CD8-positive, alpha-beta memory T cell (primary cell): Measurements from ENCODE around the gene ANAPC2. TPM values are rescaled to one million over a fixed set of nuclear protein-coding genes. Genes with fewer than 3 reads are reported as not detected.
A peak's percentile ranks its signal among the peaks of the same experiment; 100 is the strongest.

Experiments
- CTCF ChIA-PET: fragments of 350-600 bp; sonication (Branson Sonifier 250); formaldehyde crosslinking; loops from one replicate; lab custom pipeline; 2021; ENCODE audit warnings: antibody characterized with exemption; lab: Charles Lee
- POLR2A ChIA-PET: fragments of 350-600 bp; sonication (Branson Sonifier 250); formaldehyde crosslinking; loops from one replicate; lab custom pipeline; 2021; ENCODE audit warnings: antibody characterized with exemption; lab: Charles Lee
- DNase-seq, 5 donors: peaks; one replicate each; pipeline versions ENCODE4 v3.0.0 to v3.0.0-alpha.2; 2020 to 2022; ENCODE audit warnings: mixed read lengths in 1 of 5
- H3K27ac ChIP-seq: one replicate; pipeline ENCODE4 v1.7.0; 2013; ENCODE audit warnings: low read depth, mild to moderate bottlenecking, low read length, moderate library complexity
- H3K27me3 ChIP-seq: 2 replicates; pipeline ENCODE4 v1.7.0; 2013; ENCODE audit warnings: low read length, mild to moderate bottlenecking; ENCODE audit not compliant: insufficient read depth, poor library complexity, severe bottlenecking
- H3K36me3 ChIP-seq: 2 replicates; pipeline ENCODE4 v1.7.0; 2013; ENCODE audit warnings: mild to moderate bottlenecking, low read length, moderate library complexity; ENCODE audit not compliant: insufficient read depth
- H3K4me1 ChIP-seq: 2 replicates; pipeline ENCODE4 v1.7.0; 2013; ENCODE audit warnings: mild to moderate bottlenecking, low read length, moderate library complexity; ENCODE audit not compliant: insufficient read depth
- H3K4me3 ChIP-seq: 2 replicates; pipeline ENCODE4 v1.7.0; 2013; ENCODE audit warnings: mild to moderate bottlenecking, low read length
- H3K9me3 ChIP-seq: 2 replicates; pipeline ENCODE4 v1.7.0; 2013; ENCODE audit warnings: mild to moderate bottlenecking, low read length
- H3K27ac Mint-ChIP-seq, 8 donors: one replicate each; pipeline ENCODE4 v1.8.0; 2020 to 2021; ENCODE audit warnings: mixed read lengths in 8 of 8, mild to moderate bottlenecking in 6 of 8, inconsistent platforms in 3 of 8, moderate library complexity in 3 of 8
- H3K27me3 Mint-ChIP-seq, 2 donors: one replicate each; pipeline ENCODE4 v1.8.0; 2020 to 2021; ENCODE audit warnings: mixed read lengths in 2 of 2, mild to moderate bottlenecking in 1 of 2, moderate library complexity in 1 of 2
- H3K36me3 Mint-ChIP-seq, 3 donors: one replicate each; pipeline ENCODE4 v1.8.0; 2020 to 2021; ENCODE audit warnings: mixed read lengths in 3 of 3, inconsistent platforms in 1 of 3, mild to moderate bottlenecking in 1 of 3
- H3K4me1 Mint-ChIP-seq, 3 donors: one replicate each; pipeline ENCODE4 v1.8.0; 2020 to 2021; ENCODE audit warnings: mixed read lengths in 3 of 3, inconsistent platforms in 1 of 3, mild to moderate bottlenecking in 1 of 3
- H3K4me3 Mint-ChIP-seq, 7 donors: one replicate each; pipeline ENCODE4 v1.8.0; 2020 to 2021; ENCODE audit warnings: mixed read lengths in 7 of 7, mild to moderate bottlenecking in 6 of 7, moderate library complexity in 4 of 7, inconsistent platforms in 2 of 7
- H3K9me3 Mint-ChIP-seq, 5 donors: one replicate each; pipeline ENCODE4 v1.8.0; 2020 to 2022; ENCODE audit warnings: mixed read lengths in 5 of 5, mild to moderate bottlenecking in 3 of 5, moderate library complexity in 2 of 5, inconsistent platforms in 1 of 5
- polyA plus RNA-seq: library from polyadenylated mRNA; unstranded; fragments of 300-500 nt; fragmentation: Illumina TruSeq; gene quantifications from one replicate; pipeline ENCODE4 v1.2.3, GENCODE V29; 2021
- total RNA-seq, 2 experiments: library from RNA; stranded (reverse); gene quantifications; one replicate each; pipeline ENCODE4 v1.2.3, GENCODE V29; 2021

The ANAPC2 gene
- total and polyA plus RNA-seq, 3 experiments from 2014 or later = 5.4 to 57.0 (median 50.2) TPM

- H3K4me1 ChIP-seq = peaks cover 12% of the 10 kb centered on the region
- H3K36me3 Mint-ChIP-seq = no peaks in the 10 kb centered on the region
- peaks cover 0 to 11% of the 10 kb centered on the region in 2 donors for H3K27me3 Mint-ChIP-seq
- CTCF ChIA-PET = no interaction called here
- POLR2A ChIA-PET = no interaction called here
- H3K27me3 ChIP-seq = no peaks in the 10 kb centered on the region
- no peak overlapping the region for H3K27ac Mint-ChIP-seq
- DNase-seq = no peak
- no peak overlapping the region for H3K4me3 Mint-ChIP-seq
- no peaks in the 10 kb centered on the region for H3K9me3 Mint-ChIP-seq
- H3K36me3 ChIP-seq = no peaks in the 10 kb centered on the region
- no peak overlapping the region for H3K4me3 ChIP-seq
- no peaks in the 10 kb centered on the region for H3K9me3 ChIP-seq
- no peak overlapping the region for H3K27ac ChIP-seq
- H3K4me1 Mint-ChIP-seq = peaks cover 0 to 13% (median 1%) of the 10 kb centered on the region in 3 donors
Observed at GRCh38 chr9:137233143-137233980, 45.0 kb upstream of the ANAPC2 start.

- CTCF ChIA-PET = no interaction called here
Observed at GRCh38 chr9:137232510-137232909, 44.1 kb upstream of the ANAPC2 start.

GRCh38 chr9:137232101-137232500 lies 43.7 kb upstream of the ANAPC2 start:
- peaks cover 12% of the 10 kb centered on the region for H3K4me1 ChIP-seq
- no peak overlapping the region for H3K27ac Mint-ChIP-seq
- no peaks in the 10 kb centered on the region for H3K9me3 Mint-ChIP-seq
- H3K4me3 ChIP-seq = no peak overlapping the region
- DNase-seq = no peak
- H3K4me3 Mint-ChIP-seq = no peak overlapping the region
- no peaks in the 10 kb centered on the region for H3K9me3 ChIP-seq
- peaks cover 2 to 14% (median 4%) of the 10 kb centered on the region in 3 donors for H3K4me1 Mint-ChIP-seq
- ChIA-PET CTCF (no interaction called here), POLR2A (no interaction called here)
- no peaks in the 10 kb centered on the region for H3K27me3 ChIP-seq
- peaks cover 2 to 15% of the 10 kb centered on the region in 2 donors for H3K27me3 Mint-ChIP-seq
- H3K27ac ChIP-seq = no peak overlapping the region
- no peaks in the 10 kb centered on the region for H3K36me3 ChIP-seq
- no peaks in the 10 kb centered on the region for H3K36me3 Mint-ChIP-seq

More at GRCh38 chr9:137232510-137232909, 44.1 kb upstream of the ANAPC2 start:
- no peaks in the 10 kb centered on the region for H3K36me3 ChIP-seq
- Mint-ChIP-seq H3K27ac (no peak overlapping the region), H3K27me3 (peaks cover 2 to 14% of the 10 kb centered on the region in 2 donors), H3K36me3 (no peaks in the 10 kb centered on the region), H3K9me3 (no peaks in the 10 kb centered on the region), H3K4me3 (no peak overlapping the region), H3K4me1 (peaks cover 2 to 12% (median 3%) of the 10 kb centered on the region in 3 donors)
- no peak for DNase-seq
- POLR2A ChIA-PET = no interaction called here
- no peak overlapping the region for H3K27ac ChIP-seq
- H3K4me3 ChIP-seq = no peak overlapping the region
- H3K9me3 ChIP-seq = no peaks in the 10 kb centered on the region
- H3K27me3 ChIP-seq = no peaks in the 10 kb centered on the region
- H3K4me1 ChIP-seq = peaks cover 12% of the 10 kb centered on the region

- H3K4me3 ChIP-seq = no peak overlapping the region
- no peaks in the 10 kb centered on the region for H3K9me3 ChIP-seq
- H3K4me1 ChIP-seq = peaks cover 6% of the 10 kb centered on the region
- POLR2A ChIA-PET = no interaction called here
- CTCF ChIA-PET = interaction anchor here (0.6 kb wide), 1 partner anchor 185 kb away, joined by 4 read pairs; no protein-coding TSS in a partner anchor
- DNase-seq = no peak
- Mint-ChIP-seq H3K4me3 (no peak overlapping the region), H3K36me3 (no peaks in the 10 kb centered on the region), H3K27ac (no peak overlapping the region), H3K27me3 (peaks cover 2 to 15% of the 10 kb centered on the region in 2 donors), H3K9me3 (no peaks in the 10 kb centered on the region), H3K4me1 (peaks cover 2 to 10% (median 4%) of the 10 kb centered on the region in 3 donors)
- H3K27ac ChIP-seq = no peak overlapping the region
- H3K27me3 ChIP-seq = no peaks in the 10 kb centered on the region
- no peaks in the 10 kb centered on the region for H3K36me3 ChIP-seq
Observed at GRCh38 chr9:137231372-137232039, 43.1 kb upstream of the ANAPC2 start.

- ChIA-PET POLR2A (no interaction called here), CTCF (interaction anchor here (0.6 to 1.7 kb wide), 2 partner anchors 9 to 184 kb away, joined by 4 read pairs; no protein-coding TSS in a partner anchor)
- Mint-ChIP-seq H3K9me3 (no peaks in the 10 kb centered on the region), H3K27me3 (peaks cover 2 to 15% of the 10 kb centered on the region in 2 donors), H3K4me1 (peaks cover 2 to 5% (median 4%) of the 10 kb centered on the region in 3 donors), H3K36me3 (no peaks in the 10 kb centered on the region), H3K4me3 (no peak within 1 kb of the TSS), H3K27ac (peak within 1 kb of the TSS in 2 of 8 donors; percentile 65 to 74)
- Histone ChIP-seq H3K4me1 (peaks cover under 1% of the 10 kb centered on the region), H3K36me3 (no peaks in the 10 kb centered on the region), H3K27ac (no peak within 1 kb of the TSS), H3K9me3 (no peaks in the 10 kb centered on the region), H3K4me3 (no peak within 1 kb of the TSS), H3K27me3 (no peaks in the 10 kb centered on the region)
- no peak for DNase-seq
Observed at GRCh38 chr9:137230705-137231371, 42.5 kb upstream of the ANAPC2 start, which contains the start of gene SLC34A3. Gene SLC34A3 (plus strand): TSS chr9:137230901. CDS start chr9:137231703, 802 bp downstream.

- no peak overlapping the region for H3K4me3 ChIP-seq
- H3K36me3 Mint-ChIP-seq = no peaks in the 10 kb centered on the region
- no peaks in the 10 kb centered on the region for H3K36me3 ChIP-seq
- H3K4me1 Mint-ChIP-seq = peaks cover 3 to 5% (median 4%) of the 10 kb centered on the region in 3 donors
- no peaks in the 10 kb centered on the region for H3K27me3 ChIP-seq
- no peak overlapping the region for H3K27ac ChIP-seq
- no peak overlapping the region for H3K4me3 Mint-ChIP-seq
- ChIA-PET CTCF (interaction anchor here (1.7 kb wide), 1 partner anchor 9 kb away, joined by 4 read pairs; no protein-coding TSS in a partner anchor), POLR2A (no interaction called here)
- H3K27me3 Mint-ChIP-seq = peaks cover 2 to 13% of the 10 kb centered on the region in 2 donors
- H3K9me3 Mint-ChIP-seq = no peaks in the 10 kb centered on the region
- DNase-seq = no peak
- no peaks in the 10 kb centered on the region for H3K9me3 ChIP-seq
- peak overlapping the region in 1 of 8 donors; percentile 65 for H3K27ac Mint-ChIP-seq
- no peaks in the 10 kb centered on the region for H3K4me1 ChIP-seq
Observed at GRCh38 chr9:137229903-137230704, 41.7 kb upstream of the ANAPC2 start.
